HEK293 (cell line): ENCODE measurements around the gene SRSF2.

ENCODE experiments used
- CTCF ChIA-PET: fragments of 350-600 bp; formaldehyde crosslinking; extraction: SDS; loops from one replicate; lab custom pipeline; 2021; ENCODE audit warnings: antibody characterized with exemption; lab: Yijun Ruan, JAX
- POLR2A ChIA-PET: fragments of 300-600 bp; formaldehyde crosslinking; extraction: SDS; loops from one replicate; lab custom pipeline; 2020; ENCODE audit warnings: antibody characterized with exemption, inconsistent platforms; lab: Yijun Ruan, JAX
- H3K27ac ChIP-seq: fragments of 200-500 bp; sonication (Bioruptor generic); 2 replicates; pipeline ENCODE4 v1.5.1; 2014; ENCODE audit warnings: low read depth, low read length, control low read depth, inconsistent platforms; ENCODE audit errors: extremely low read depth
- H3K36me3 ChIP-seq, 2 experiments: fragments of 200-500 bp in 1 of 2; sonication (Bioruptor generic) in 1 of 2; 1 replicate in 1 of 2; 2 replicates in 1 of 2; pipeline ENCODE4 v1.5.1; 2014 to 2017; ENCODE audit warnings: inconsistent platforms in 2 of 2, low read length in 2 of 2; ENCODE audit not compliant: control insufficient read depth in 2 of 2, insufficient read depth in 1 of 2
- H3K4me1 ChIP-seq: fragments of 200-500 bp; sonication (Bioruptor generic); 2 replicates; pipeline ENCODE4 v1.5.1; 2014; ENCODE audit warnings: mild to moderate bottlenecking, low read length, inconsistent platforms; ENCODE audit not compliant: control insufficient read depth, insufficient read depth
- H3K4me3 ChIP-seq: 2 replicates; pipeline ENCODE4 v1.5.1; 2011; ENCODE audit warnings: low read depth, mild to moderate bottlenecking, control low read depth, low read length, moderate library complexity
- H3K9me3 ChIP-seq: fragments of 200-500 bp; sonication (Bioruptor generic); 2 replicates; pipeline ENCODE4 v1.5.1; 2014; ENCODE audit warnings: low read depth, low read length, inconsistent platforms; ENCODE audit not compliant: control insufficient read depth, insufficient read depth
- EGR2 ChIP-seq: fragments of 450-650 bp; formaldehyde crosslinking; IDR thresholded peaks from 2 replicates; pipeline ENCODE4 v1.5.1; 2016; ENCODE audit warnings: low read depth, missing biosample characterization, missing genetic modification characterization
- HOXD13 ChIP-seq: sonication (generic); formaldehyde crosslinking; IDR thresholded peaks from 2 replicates; pipeline ENCODE4 v1.8.0; 2022; ENCODE audit warnings: missing genetic modification reagents, borderline replicate concordance
- OSR2 ChIP-seq: fragments of 450-650 bp; formaldehyde crosslinking; IDR thresholded peaks from 2 replicates; pipeline ENCODE4 v1.5.1; 2016; ENCODE audit warnings: missing biosample characterization, missing genetic modification characterization
- SP7 ChIP-seq: fragments of 450-650 bp; formaldehyde crosslinking; IDR thresholded peaks from 2 replicates; pipeline ENCODE4 v1.5.1; 2016; ENCODE audit warnings: missing biosample characterization, missing genetic modification characterization
- WT1 ChIP-seq: fragments of 450-650 bp; formaldehyde crosslinking; IDR thresholded peaks from 2 replicates; pipeline ENCODE4 v1.5.1; 2016; ENCODE audit warnings: missing biosample characterization, missing genetic modification characterization
- ZBTB48 ChIP-seq: fragments of 450-650 bp; formaldehyde crosslinking; IDR thresholded peaks from 2 replicates; pipeline ENCODE4 v1.5.1; 2016; ENCODE audit warnings: missing biosample characterization, missing genetic modification characterization
- ZNF121 ChIP-seq: fragments of 450-650 bp; formaldehyde crosslinking; IDR thresholded peaks from 2 replicates; pipeline ENCODE4 v1.5.1; 2016; ENCODE audit warnings: missing biosample characterization, missing genetic modification characterization
- ZNF133 ChIP-seq: fragments of 450-650 bp; formaldehyde crosslinking; IDR thresholded peaks from 2 replicates; pipeline ENCODE4 v1.5.1; 2016; ENCODE audit warnings: missing biosample characterization, missing genetic modification characterization
- ZNF138 ChIP-seq: fragments of 450-650 bp; formaldehyde crosslinking; IDR thresholded peaks from 2 replicates; pipeline ENCODE4 v1.5.1; 2016; ENCODE audit warnings: missing biosample characterization, missing genetic modification characterization, borderline replicate concordance
- ZNF146 ChIP-seq: fragments of 450-650 bp; formaldehyde crosslinking; IDR thresholded peaks from 2 replicates; pipeline ENCODE4 v1.5.1; 2016; ENCODE audit warnings: missing biosample characterization, missing genetic modification characterization
- ZNF175 ChIP-seq: fragments of 450-650 bp; formaldehyde crosslinking; IDR thresholded peaks from 2 replicates; pipeline ENCODE4 v1.5.1; 2016; ENCODE audit warnings: missing biosample characterization, missing genetic modification characterization
- ZNF2 ChIP-seq: fragments of 450-650 bp; formaldehyde crosslinking; IDR thresholded peaks from 2 replicates; pipeline ENCODE4 v1.5.1; 2016; ENCODE audit warnings: missing biosample characterization, missing genetic modification characterization
- ZNF571 ChIP-seq: fragments of 450-650 bp; formaldehyde crosslinking; IDR thresholded peaks from 2 replicates; pipeline ENCODE4 v1.5.0; 2017; ENCODE audit warnings: missing biosample characterization, missing genetic modification characterization
- ZNF600 ChIP-seq: fragments of 450-650 bp; formaldehyde crosslinking; IDR thresholded peaks from 2 replicates; pipeline ENCODE4 v1.5.1; 2016; ENCODE audit warnings: missing biosample characterization, missing genetic modification characterization
- ZNF623 ChIP-seq: fragments of 450-650 bp; formaldehyde crosslinking; IDR thresholded peaks from 2 replicates; pipeline ENCODE4 v1.5.1; 2016; ENCODE audit warnings: missing biosample characterization, missing genetic modification characterization
- ZNF670 ChIP-seq: fragments of 450-650 bp; formaldehyde crosslinking; IDR thresholded peaks from 2 replicates; pipeline ENCODE4 v1.5.1; 2016; ENCODE audit warnings: missing biosample characterization, missing genetic modification characterization, low read depth
- ZNF843 ChIP-seq: fragments of 450-650 bp; formaldehyde crosslinking; IDR thresholded peaks from 2 replicates; pipeline ENCODE4 v1.5.1; 2016; ENCODE audit warnings: missing biosample characterization, missing genetic modification characterization
- ZSCAN30 ChIP-seq: fragments of 450-650 bp; IDR thresholded peaks from 2 replicates; pipeline ENCODE4 v1.5.1; 2018; ENCODE audit warnings: missing biosample characterization, mild to moderate bottlenecking, missing genetic modification characterization, moderate library complexity
- TF ChIP-seq, protein P1 (sequence below): fragments of 450-650 bp; formaldehyde crosslinking; IDR thresholded peaks from 2 replicates; pipeline ENCODE4 v1.5.1; 2016; ENCODE audit warnings: missing biosample characterization, missing genetic modification characterization
- TF ChIP-seq, protein P2 (sequence below): fragments of 450-650 bp; formaldehyde crosslinking; IDR thresholded peaks from 2 replicates; pipeline ENCODE4 v1.5.1; 2016; ENCODE audit warnings: missing biosample characterization, missing genetic modification characterization
- TF ChIP-seq, protein P3 (sequence below): fragments of 450-650 bp; formaldehyde crosslinking; conservative IDR thresholded peaks from 2 replicates; pipeline ENCODE4 v1.5.1; 2016; ENCODE audit warnings: low read depth, missing biosample characterization, missing genetic modification characterization

The SRSF2 gene

DNA sequence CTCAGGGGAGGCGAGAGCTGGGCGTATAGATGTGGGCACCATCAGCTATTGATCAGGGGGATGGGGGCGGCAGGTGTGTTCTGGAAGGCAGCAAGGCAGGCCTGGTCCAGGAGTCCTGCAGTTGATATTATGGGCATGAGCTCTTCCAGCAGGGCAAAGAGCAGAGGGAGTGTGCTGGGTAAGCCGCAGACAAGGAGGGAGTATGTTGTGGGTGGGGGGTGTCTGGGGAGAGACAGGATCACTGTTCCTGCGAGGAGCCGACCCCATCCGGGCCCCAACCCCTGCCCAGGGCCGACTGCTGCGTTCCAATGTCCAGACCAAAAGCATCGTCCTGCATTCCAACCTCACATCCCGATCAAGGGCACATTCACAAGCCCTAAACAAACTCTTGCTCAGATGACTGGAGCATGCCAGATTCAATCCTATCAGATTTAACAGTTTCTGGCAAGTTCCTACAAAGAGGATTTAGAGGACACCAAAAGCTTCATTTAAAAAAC is 35.6 kb downstream of the SRSF2 start:
- no peak for TF ChIP-seq SP7
- TF ChIP-seq, protein P1, sequence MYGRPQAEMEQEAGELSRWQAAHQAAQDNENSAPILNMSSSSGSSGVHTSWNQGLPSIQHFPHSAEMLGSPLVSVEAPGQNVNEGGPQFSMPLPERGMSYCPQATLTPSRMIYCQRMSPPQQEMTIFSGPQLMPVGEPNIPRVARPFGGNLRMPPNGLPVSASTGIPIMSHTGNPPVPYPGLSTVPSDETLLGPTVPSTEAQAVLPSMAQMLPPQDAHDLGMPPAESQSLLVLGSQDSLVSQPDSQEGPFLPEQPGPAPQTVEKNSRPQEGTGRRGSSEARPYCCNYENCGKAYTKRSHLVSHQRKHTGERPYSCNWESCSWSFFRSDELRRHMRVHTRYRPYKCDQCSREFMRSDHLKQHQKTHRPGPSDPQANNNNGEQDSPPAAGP (tag by site-specific recombination) = no peak; the same call in 1 of the 2 replicates
- no peak for TF ChIP-seq HOXD13
- no peak for TF ChIP-seq ZNF670 (tag by site-specific recombination)
- no peak for TF ChIP-seq ZBTB48 (tag by site-specific recombination)
- no peak for TF ChIP-seq ZNF571 (tag by site-specific recombination)
- TF ChIP-seq ZNF623 = no peak
- no peak for TF ChIP-seq OSR2
- no peak for TF ChIP-seq ZSCAN30 (tag by site-specific recombination)
- TF ChIP-seq ZNF843 = no peak
- TF ChIP-seq, protein P2, sequence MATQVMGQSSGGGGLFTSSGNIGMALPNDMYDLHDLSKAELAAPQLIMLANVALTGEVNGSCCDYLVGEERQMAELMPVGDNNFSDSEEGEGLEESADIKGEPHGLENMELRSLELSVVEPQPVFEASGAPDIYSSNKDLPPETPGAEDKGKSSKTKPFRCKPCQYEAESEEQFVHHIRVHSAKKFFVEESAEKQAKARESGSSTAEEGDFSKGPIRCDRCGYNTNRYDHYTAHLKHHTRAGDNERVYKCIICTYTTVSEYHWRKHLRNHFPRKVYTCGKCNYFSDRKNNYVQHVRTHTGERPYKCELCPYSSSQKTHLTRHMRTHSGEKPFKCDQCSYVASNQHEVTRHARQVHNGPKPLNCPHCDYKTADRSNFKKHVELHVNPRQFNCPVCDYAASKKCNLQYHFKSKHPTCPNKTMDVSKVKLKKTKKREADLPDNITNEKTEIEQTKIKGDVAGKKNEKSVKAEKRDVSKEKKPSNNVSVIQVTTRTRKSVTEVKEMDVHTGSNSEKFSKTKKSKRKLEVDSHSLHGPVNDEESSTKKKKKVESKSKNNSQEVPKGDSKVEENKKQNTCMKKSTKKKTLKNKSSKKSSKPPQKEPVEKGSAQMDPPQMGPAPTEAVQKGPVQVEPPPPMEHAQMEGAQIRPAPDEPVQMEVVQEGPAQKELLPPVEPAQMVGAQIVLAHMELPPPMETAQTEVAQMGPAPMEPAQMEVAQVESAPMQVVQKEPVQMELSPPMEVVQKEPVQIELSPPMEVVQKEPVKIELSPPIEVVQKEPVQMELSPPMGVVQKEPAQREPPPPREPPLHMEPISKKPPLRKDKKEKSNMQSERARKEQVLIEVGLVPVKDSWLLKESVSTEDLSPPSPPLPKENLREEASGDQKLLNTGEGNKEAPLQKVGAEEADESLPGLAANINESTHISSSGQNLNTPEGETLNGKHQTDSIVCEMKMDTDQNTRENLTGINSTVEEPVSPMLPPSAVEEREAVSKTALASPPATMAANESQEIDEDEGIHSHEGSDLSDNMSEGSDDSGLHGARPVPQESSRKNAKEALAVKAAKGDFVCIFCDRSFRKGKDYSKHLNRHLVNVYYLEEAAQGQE (tag by site-specific recombination) = no peak
- TF ChIP-seq WT1 (tag by site-specific recombination) = 0 out of 2 replicates have a peak, but pooled peaks have one; percentile 13
- TF ChIP-seq ZNF2 (tag by site-specific recombination) = no peak
- no peak for TF ChIP-seq ZNF138 (tag by site-specific recombination)
- TF ChIP-seq, protein P3, sequence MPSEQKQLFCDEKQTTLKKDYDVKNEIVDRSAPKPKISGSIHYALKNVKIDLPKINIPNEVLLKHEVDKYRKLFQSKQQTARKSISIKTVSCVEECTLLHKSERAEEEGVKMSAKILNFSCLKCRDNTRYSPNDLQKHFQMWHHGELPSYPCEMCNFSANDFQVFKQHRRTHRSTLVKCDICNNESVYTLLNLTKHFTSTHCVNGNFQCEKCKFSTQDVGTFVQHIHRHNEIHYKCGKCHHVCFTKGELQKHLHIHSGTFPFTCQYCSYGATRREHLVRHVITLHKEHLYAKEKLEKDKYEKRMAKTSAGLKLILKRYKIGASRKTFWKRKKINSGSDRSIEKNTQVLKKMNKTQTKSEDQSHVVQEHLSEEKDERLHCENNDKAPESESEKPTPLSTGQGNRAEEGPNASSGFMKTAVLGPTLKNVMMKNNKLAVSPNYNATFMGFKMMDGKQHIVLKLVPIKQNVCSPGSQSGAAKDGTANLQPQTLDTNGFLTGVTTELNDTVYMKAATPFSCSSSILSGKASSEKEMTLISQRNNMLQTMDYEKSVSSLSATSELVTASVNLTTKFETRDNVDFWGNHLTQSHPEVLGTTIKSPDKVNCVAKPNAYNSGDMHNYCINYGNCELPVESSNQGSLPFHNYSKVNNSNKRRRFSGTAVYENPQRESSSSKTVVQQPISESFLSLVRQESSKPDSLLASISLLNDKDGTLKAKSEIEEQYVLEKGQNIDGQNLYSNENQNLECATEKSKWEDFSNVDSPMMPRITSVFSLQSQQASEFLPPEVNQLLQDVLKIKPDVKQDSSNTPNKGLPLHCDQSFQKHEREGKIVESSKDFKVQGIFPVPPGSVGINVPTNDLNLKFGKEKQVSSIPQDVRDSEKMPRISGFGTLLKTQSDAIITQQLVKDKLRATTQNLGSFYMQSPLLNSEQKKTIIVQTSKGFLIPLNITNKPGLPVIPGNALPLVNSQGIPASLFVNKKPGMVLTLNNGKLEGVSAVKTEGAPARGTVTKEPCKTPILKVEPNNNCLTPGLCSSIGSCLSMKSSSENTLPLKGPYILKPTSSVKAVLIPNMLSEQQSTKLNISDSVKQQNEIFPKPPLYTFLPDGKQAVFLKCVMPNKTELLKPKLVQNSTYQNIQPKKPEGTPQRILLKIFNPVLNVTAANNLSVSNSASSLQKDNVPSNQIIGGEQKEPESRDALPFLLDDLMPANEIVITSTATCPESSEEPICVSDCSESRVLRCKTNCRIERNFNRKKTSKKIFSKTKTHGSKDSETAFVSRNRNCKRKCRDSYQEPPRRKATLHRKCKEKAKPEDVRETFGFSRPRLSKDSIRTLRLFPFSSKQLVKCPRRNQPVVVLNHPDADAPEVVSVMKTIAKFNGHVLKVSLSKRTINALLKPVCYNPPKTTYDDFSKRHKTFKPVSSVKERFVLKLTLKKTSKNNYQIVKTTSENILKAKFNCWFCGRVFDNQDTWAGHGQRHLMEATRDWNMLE (tag by site-specific recombination) = no peak
- TF ChIP-seq ZNF175 (tag by site-specific recombination) = no peak
- no peak for TF ChIP-seq ZNF121 (tag by site-specific recombination)
- peak; percentile 74; the same call in 1 of the 2 replicates for TF ChIP-seq ZNF600 (tag by site-specific recombination)
- TF ChIP-seq ZNF133 (tag by site-specific recombination) = peak; percentile 1; the same call in 1 of the 2 replicates
- no peak for TF ChIP-seq ZNF146 (tag by site-specific recombination)
- peak; percentile 8; the same call in 1 of the 2 replicates for TF ChIP-seq EGR2
- Histone ChIP-seq H3K27ac (peak overlapping the region; percentile 56), H3K4me1 (peaks cover 40% of the 10 kb centered on the region), H3K36me3 (peaks cover under 1 to 8% of the 10 kb centered on the region in 2 experiments; a peak in 2 of 3 replicates), H3K9me3 (no peaks in the 10 kb centered on the region), H3K4me3 (peak overlapping the region; percentile 25; the same call in 1 of the 2 replicates)
- POLR2A ChIA-PET = interaction anchor here (0.8 to 1.8 kb wide), 9 partner anchors 8 to 37 kb away, joined by 3 to 9 read pairs (median 4); partner anchors contain the start of genes JMJD6, METTL23 and MFSD11
- CTCF ChIA-PET = interaction anchor here (0.6 to 5.1 kb wide), 8 partner anchors 10 to 281 kb away, joined by 3 to 38 read pairs (median 4); no protein-coding TSS in a partner anchor
